GM10248 (cell line): Measurements from ENCODE around the gene MCAM.

Experiments used
- CTCF ChIA-PET: fragments of 300-600 bp; sonication (Branson Sonifier 250); formaldehyde crosslinking; extraction: SDS; loops from one replicate; lab custom pipeline; 2021; ENCODE audit warnings: antibody characterized with exemption; lab: Yijun Ruan, JAX
- POLR2A ChIA-PET: fragments of 350-650 bp; sonication (Branson Sonifier 250); formaldehyde crosslinking; extraction: SDS; loops from one replicate; lab custom pipeline; 2020; ENCODE audit warnings: antibody characterized with exemption; lab: Yijun Ruan, JAX
- DNase-seq: peaks from one replicate; pipeline ENCODE4 v3.0.0; 2012; ENCODE audit errors: extremely low spot score
- TF ChIP-seq, protein P1 (sequence below): IDR thresholded peaks from 2 replicates; pipeline ENCODE4 v1.5.1; 2012; ENCODE audit warnings: mild to moderate bottlenecking, low read depth; ENCODE audit errors: extremely low read depth, missing control alignments, control extremely low read depth

Gene MCAM

GRCh38 chr11:119305556-119306372 lies 11.2 kb downstream of the MCAM start:
- CTCF ChIA-PET = interaction anchor here (0.7 to 9.7 kb wide), 5 partner anchors 10 to 50 kb away, joined by 3 to 85 read pairs (median 6); no protein-coding TSS in a partner anchor
- POLR2A ChIA-PET = no interaction called here
- no peak for DNase-seq
- TF ChIP-seq, protein P1, sequence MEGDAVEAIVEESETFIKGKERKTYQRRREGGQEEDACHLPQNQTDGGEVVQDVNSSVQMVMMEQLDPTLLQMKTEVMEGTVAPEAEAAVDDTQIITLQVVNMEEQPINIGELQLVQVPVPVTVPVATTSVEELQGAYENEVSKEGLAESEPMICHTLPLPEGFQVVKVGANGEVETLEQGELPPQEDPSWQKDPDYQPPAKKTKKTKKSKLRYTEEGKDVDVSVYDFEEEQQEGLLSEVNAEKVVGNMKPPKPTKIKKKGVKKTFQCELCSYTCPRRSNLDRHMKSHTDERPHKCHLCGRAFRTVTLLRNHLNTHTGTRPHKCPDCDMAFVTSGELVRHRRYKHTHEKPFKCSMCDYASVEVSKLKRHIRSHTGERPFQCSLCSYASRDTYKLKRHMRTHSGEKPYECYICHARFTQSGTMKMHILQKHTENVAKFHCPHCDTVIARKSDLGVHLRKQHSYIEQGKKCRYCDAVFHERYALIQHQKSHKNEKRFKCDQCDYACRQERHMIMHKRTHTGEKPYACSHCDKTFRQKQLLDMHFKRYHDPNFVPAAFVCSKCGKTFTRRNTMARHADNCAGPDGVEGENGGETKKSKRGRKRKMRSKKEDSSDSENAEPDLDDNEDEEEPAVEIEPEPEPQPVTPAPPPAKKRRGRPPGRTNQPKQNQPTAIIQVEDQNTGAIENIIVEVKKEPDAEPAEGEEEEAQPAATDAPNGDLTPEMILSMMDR = no peak

DNA sequence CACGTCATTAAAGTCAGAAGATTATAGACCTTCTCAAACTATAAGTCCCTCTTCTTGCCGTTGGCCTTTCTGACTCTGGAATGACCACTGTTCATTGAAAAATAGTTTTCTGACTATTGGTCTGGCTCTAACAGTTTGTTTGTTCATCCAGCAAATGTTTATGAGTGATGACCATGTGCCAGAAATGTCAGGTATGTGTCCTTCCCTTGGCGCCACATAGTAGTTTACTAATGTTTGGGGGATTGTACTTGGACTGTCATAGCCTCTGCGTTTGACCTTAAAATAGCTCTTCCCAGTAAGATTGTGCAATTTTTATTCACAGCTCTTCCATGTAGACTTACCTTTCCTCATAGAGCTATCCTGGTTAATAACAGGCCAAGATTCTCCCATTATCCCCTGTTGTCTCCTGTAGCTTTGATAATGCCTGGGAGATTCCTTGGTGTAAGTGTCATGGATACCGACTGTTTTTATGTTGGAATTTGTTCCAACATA lies 13.7 kb downstream of the MCAM start:
- TF ChIP-seq, protein P1 = no peak
- no peak for DNase-seq
- POLR2A ChIA-PET = no interaction called here
- CTCF ChIA-PET = interaction anchor here (0.7 to 9.7 kb wide), 5 partner anchors 11 to 158 kb away, joined by 3 to 85 read pairs (median 3); no protein-coding TSS in a partner anchor

GRCh38 chr11:119300198-119300964 lies 16.5 kb downstream of the MCAM start:
- ChIA-PET CTCF (interaction anchor here (1.1 to 3.4 kb wide), 7 partner anchors 8 to 132 kb away, joined by 3 to 21 read pairs (median 7); partner anchors contain the start of genes MCAM and NLRX1), POLR2A (no interaction called here)
- TF ChIP-seq, protein P1 = no peak
- no peak for DNase-seq

GRCh38 chr11:119299416-119299815 lies 17.5 kb downstream of the MCAM start:
- CTCF ChIA-PET = interaction anchor here (0.7 to 3.4 kb wide), 5 partner anchors 9 to 60 kb away, joined by 3 to 21 read pairs (median 10); partner anchors contain the start of gene MCAM
- no peak for DNase-seq
- POLR2A ChIA-PET = no interaction called here
- TF ChIP-seq, protein P1 = no peak

DNA sequence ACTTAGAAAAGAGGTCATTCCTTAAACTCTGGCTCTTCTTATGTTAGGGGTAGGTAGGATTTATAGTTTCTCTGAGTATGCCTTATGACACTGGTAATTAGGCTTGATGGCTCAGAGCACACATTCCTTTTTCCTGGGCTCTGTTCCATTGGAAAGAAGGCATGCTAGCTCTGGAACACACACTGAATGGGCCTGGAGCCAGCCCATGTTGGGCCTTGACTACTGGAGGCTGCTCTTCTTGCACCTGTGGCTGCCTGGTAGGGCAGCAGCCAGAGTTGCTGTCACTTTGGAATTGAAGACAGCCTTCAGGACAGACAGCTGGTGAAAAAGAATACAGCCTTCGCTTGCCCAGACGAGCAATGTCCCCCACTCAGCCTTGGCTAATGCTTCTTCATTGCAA lies 18.2 kb downstream of the MCAM start:
- ChIA-PET CTCF (interaction anchor here (1.1 to 3.4 kb wide), 5 partner anchors 10 to 40 kb away, joined by 3 to 21 read pairs (median 10); partner anchors contain the start of gene MCAM), POLR2A (no interaction called here)
- TF ChIP-seq, protein P1 = no peak
- DNase-seq = no peak

DNA sequence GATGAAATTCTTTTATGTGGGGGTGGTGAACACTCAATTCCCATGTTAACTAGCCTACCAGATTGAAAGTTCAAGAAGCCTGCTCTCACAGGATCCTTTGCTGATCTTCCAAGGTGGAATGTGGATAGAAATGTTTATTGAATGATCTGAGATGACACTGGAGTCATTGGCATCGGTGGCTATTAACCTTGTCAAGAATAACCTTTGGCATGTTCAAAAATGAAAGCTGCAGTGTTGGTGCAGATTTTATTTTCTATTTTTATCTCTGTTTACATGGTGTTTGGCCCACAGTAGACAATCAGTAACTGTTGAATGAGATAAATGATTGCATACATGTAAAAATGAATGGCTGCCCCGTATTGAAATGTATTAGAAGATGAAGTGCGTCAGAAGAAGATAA lies 19.0 kb downstream of the MCAM start:
- no peak for DNase-seq
- TF ChIP-seq, protein P1 = no peak
- ChIA-PET POLR2A (no interaction called here), CTCF (interaction anchor here (0.9 to 3.4 kb wide), 5 partner anchors 11 to 93 kb away, joined by 3 to 21 read pairs (median 4); no protein-coding TSS in a partner anchor)
